ENCODE measurements around the gene NRCAM. TPM values are rescaled to one million over a fixed set of nuclear protein-coding genes. Genes with fewer than 3 reads are reported as not detected.

The NRCAM gene
- total and polyA plus RNA-seq, 2 of the 8 experiments (the other 6 are each of a cell fraction or from before 2014, with no cell fraction given), result 2.7 to 3.8 TPM

DNA sequence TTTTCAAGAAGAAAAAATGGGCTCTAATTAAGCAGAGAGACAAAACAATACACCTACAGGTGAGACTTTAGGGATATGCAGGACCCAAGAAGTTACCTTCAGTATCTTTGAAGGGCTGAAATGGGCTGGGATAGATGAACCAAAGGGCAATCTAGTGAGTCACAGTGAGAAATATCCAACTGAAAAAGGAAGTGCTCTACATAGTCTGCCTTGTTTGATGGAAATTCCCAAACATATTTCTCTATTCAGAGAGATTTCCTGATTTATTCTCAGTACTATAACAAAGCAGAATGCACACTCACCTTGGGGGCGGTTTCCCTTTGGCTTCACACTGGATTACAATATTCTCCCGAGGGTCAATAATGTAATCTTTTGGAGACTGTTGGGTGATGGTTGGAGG, 222.0 kb downstream of the NRCAM start (continued):
- TF ChIP-seq, protein P1, sequence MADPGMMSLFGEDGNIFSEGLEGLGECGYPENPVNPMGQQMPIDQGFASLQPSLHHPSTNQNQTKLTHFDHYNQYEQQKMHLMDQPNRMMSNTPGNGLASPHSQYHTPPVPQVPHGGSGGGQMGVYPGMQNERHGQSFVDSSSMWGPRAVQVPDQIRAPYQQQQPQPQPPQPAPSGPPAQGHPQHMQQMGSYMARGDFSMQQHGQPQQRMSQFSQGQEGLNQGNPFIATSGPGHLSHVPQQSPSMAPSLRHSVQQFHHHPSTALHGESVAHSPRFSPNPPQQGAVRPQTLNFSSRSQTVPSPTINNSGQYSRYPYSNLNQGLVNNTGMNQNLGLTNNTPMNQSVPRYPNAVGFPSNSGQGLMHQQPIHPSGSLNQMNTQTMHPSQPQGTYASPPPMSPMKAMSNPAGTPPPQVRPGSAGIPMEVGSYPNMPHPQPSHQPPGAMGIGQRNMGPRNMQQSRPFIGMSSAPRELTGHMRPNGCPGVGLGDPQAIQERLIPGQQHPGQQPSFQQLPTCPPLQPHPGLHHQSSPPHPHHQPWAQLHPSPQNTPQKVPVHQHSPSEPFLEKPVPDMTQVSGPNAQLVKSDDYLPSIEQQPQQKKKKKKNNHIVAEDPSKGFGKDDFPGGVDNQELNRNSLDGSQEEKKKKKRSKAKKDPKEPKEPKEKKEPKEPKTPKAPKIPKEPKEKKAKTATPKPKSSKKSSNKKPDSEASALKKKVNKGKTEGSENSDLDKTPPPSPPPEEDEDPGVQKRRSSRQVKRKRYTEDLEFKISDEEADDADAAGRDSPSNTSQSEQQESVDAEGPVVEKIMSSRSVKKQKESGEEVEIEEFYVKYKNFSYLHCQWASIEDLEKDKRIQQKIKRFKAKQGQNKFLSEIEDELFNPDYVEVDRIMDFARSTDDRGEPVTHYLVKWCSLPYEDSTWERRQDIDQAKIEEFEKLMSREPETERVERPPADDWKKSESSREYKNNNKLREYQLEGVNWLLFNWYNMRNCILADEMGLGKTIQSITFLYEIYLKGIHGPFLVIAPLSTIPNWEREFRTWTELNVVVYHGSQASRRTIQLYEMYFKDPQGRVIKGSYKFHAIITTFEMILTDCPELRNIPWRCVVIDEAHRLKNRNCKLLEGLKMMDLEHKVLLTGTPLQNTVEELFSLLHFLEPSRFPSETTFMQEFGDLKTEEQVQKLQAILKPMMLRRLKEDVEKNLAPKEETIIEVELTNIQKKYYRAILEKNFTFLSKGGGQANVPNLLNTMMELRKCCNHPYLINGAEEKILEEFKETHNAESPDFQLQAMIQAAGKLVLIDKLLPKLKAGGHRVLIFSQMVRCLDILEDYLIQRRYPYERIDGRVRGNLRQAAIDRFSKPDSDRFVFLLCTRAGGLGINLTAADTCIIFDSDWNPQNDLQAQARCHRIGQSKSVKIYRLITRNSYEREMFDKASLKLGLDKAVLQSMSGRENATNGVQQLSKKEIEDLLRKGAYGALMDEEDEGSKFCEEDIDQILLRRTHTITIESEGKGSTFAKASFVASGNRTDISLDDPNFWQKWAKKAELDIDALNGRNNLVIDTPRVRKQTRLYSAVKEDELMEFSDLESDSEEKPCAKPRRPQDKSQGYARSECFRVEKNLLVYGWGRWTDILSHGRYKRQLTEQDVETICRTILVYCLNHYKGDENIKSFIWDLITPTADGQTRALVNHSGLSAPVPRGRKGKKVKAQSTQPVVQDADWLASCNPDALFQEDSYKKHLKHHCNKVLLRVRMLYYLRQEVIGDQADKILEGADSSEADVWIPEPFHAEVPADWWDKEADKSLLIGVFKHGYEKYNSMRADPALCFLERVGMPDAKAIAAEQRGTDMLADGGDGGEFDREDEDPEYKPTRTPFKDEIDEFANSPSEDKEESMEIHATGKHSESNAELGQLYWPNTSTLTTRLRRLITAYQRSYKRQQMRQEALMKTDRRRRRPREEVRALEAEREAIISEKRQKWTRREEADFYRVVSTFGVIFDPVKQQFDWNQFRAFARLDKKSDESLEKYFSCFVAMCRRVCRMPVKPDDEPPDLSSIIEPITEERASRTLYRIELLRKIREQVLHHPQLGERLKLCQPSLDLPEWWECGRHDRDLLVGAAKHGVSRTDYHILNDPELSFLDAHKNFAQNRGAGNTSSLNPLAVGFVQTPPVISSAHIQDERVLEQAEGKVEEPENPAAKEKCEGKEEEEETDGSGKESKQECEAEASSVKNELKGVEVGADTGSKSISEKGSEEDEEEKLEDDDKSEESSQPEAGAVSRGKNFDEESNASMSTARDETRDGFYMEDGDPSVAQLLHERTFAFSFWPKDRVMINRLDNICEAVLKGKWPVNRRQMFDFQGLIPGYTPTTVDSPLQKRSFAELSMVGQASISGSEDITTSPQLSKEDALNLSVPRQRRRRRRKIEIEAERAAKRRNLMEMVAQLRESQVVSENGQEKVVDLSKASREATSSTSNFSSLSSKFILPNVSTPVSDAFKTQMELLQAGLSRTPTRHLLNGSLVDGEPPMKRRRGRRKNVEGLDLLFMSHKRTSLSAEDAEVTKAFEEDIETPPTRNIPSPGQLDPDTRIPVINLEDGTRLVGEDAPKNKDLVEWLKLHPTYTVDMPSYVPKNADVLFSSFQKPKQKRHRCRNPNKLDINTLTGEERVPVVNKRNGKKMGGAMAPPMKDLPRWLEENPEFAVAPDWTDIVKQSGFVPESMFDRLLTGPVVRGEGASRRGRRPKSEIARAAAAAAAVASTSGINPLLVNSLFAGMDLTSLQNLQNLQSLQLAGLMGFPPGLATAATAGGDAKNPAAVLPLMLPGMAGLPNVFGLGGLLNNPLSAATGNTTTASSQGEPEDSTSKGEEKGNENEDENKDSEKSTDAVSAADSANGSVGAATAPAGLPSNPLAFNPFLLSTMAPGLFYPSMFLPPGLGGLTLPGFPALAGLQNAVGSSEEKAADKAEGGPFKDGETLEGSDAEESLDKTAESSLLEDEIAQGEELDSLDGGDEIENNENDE (IDR thresholded peaks at IDR 0.05; ENCODE audit: insufficient replicate concordance, low read length), result no peak
- no peak for TF ChIP-seq POU5F1 (IDR thresholded peaks at IDR 0.05; ENCODE audit: low read depth, low read length)

Data from H1 (cell line).